ENCODE data around the gene RPRD1B.

- no peak for TF ChIP-seq CTCF (IDR thresholded peaks at IDR 0.05)
- TF ChIP-seq POLR2A (IDR thresholded peaks at IDR 0.05): no peak
Measured at GRCh38 chr20:38106461-38106860, 72.9 kb downstream of the RPRD1B start.
